ENCODE data around the gene AVPI1. TPM values are rescaled to one million over a fixed set of nuclear protein-coding genes. Genes with fewer than 3 reads are reported as not detected.
A peak's percentile ranks its signal among the peaks of the same experiment; 100 is the strongest.

Gene AVPI1
- total and polyA plus RNA-seq, 12 donors, result 13.1 to 158 (median 25.0) TPM

DNA sequence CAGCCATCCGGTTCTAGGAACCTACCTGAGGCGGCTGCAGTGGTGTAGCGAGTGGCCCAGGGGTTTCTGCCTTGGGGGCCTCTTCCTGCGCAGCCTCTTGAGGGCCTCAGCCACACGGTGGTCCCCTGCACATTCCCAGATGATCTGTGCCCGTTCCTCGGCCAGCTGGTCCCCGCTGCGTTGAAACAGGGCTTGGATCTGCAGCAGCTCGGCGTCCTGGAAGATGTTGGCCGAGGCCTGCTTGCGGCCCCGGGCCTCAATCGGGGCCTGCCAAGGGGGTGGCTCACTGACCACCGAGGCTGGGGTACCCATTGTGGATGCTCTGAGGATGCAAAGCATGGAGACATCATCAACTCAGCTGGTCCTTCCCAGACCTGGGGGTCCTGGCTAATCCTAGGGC lies 7.4 kb downstream of the AVPI1 start:
- 89 to 100% (median 93%) methylated on average over 3 to 16 of the region's 16 CpGs for WGBS, 4 donors
- H3K9me3 ChIP-seq (replicated peaks in 1 of 3), result no peaks in the 10 kb centered on the region
- peaks cover 10 to 21% of the 10 kb centered on the region in 2 donors for H3K4me1 ChIP-seq (replicated peaks in 1 of 2)
- TF ChIP-seq, protein P1, sequence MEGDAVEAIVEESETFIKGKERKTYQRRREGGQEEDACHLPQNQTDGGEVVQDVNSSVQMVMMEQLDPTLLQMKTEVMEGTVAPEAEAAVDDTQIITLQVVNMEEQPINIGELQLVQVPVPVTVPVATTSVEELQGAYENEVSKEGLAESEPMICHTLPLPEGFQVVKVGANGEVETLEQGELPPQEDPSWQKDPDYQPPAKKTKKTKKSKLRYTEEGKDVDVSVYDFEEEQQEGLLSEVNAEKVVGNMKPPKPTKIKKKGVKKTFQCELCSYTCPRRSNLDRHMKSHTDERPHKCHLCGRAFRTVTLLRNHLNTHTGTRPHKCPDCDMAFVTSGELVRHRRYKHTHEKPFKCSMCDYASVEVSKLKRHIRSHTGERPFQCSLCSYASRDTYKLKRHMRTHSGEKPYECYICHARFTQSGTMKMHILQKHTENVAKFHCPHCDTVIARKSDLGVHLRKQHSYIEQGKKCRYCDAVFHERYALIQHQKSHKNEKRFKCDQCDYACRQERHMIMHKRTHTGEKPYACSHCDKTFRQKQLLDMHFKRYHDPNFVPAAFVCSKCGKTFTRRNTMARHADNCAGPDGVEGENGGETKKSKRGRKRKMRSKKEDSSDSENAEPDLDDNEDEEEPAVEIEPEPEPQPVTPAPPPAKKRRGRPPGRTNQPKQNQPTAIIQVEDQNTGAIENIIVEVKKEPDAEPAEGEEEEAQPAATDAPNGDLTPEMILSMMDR (IDR thresholded peaks at IDR 0.05), result no peak
- no peak for TF ChIP-seq POLR2A (IDR thresholded peaks at IDR 0.05)
- H3K27ac ChIP-seq, result no peak overlapping the region
- DNase-seq, result no peak
- no peak overlapping the region for H3K4me3 ChIP-seq
- intact Hi-C loops (cut with DNase I), result no loop called here
- no peaks in the 10 kb centered on the region for H3K27me3 ChIP-seq
- peaks cover 0 to 33% of the 10 kb centered on the region in 2 donors for H3K36me3 ChIP-seq (replicated peaks in 1 of 2)

DNA sequence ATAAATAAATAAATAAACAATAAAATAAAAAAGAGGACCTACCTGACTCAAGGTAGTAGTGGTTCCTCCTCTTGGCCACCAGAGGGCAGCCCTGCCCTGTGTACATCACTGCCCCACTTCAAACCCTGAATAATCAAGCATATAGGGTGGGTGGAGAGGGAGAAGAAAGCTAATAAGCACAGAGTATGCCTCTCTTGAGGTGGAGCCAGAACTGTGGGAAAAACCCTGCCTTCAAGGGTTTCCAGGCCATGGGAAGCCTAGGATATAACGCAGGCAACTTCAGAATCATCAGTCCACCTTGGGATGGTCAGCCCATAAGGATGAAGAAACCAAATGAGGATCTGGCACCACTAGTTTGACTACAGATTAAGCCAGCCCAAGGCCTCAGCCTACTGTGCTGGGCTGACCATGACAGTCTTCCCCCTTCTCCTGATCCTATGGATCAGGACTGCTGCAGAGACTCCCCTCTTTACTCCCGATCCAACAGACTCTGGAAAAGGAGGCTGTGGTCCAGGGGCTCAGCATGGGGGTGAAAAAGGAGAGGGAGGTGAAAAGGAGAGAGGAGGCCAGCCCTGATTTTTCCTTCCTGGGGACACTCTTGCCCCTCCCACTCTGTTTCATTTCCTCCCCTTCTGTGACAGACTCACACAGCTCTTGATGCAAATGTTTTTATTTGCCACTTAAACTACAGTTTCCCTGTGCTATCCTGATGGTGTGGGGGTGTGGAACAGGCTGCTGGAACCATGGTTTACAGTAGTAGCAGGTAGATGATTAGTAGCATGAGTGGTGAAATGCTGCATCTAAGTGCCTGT lies 10.1 kb downstream of the AVPI1 start:
- H3K4me1 ChIP-seq (replicated peaks in 1 of 2), result no peaks in the 10 kb centered on the region
- H3K27me3 ChIP-seq, result no peaks in the 10 kb centered on the region
- intact Hi-C loops (cut with DNase I), result no loop called here
- H3K27ac ChIP-seq, result peak overlapping the region in 1 of 5 donors; percentile 14
- H3K36me3 ChIP-seq (replicated peaks in 1 of 2), result peaks cover 0 to 56% of the 10 kb centered on the region in 2 donors
- peak in 3 of 7 donors; percentile 31 to 53 (median 45) for DNase-seq
- H3K4me3 ChIP-seq, result no peak overlapping the region
- TF ChIP-seq POLR2A (IDR thresholded peaks at IDR 0.05), result no peak
- TF ChIP-seq, protein P1 (IDR thresholded peaks at IDR 0.05), result peak; percentile 76 to 95 (median 88)
- no peaks in the 10 kb centered on the region for H3K9me3 ChIP-seq (replicated peaks in 1 of 3)
- 88 to 94% (median 92%) methylated on average over 2 of the region's 2 CpGs for WGBS, 4 donors

DNA sequence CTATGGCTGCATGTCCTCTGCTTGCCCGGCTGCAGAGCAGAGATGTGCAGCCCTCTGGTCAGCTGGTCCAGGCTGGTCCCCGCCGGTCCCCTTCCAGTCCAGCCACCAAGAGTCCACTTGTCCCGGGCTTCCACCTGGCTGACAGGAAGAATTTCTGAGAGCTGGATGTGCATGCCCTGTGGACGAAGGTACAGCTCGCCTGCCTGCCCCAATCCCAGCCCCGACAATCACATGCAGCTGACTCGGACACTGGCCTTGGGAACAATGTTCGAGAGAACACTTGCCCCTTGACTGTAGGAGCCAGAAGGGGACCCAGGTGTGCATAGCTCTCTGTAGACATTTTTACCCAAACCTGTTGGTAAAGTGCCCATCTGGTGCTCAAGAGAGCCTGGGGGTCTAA lies 11.8 kb downstream of the AVPI1 start:
- Histone ChIP-seq H3K36me3 (replicated peaks in 1 of 2) (peaks cover 0 to 62% of the 10 kb centered on the region in 2 donors), H3K4me3 (no peak overlapping the region), H3K27ac (no peak overlapping the region), H3K9me3 (replicated peaks in 1 of 3) (no peaks in the 10 kb centered on the region), H3K27me3 (no peaks in the 10 kb centered on the region), H3K4me1 (replicated peaks in 1 of 2) (no peaks in the 10 kb centered on the region)
- DNase-seq, result no peak
- TF ChIP-seq, protein P1 (IDR thresholded peaks at IDR 0.05), result no peak
- TF ChIP-seq POLR2A (IDR thresholded peaks at IDR 0.05), result no peak
- intact Hi-C loops (cut with DNase I), result no loop called here
- WGBS, 4 donors, result 59 to 85% (median 77%) methylated on average over 2 to 9 of the region's 9 CpGs

DNA sequence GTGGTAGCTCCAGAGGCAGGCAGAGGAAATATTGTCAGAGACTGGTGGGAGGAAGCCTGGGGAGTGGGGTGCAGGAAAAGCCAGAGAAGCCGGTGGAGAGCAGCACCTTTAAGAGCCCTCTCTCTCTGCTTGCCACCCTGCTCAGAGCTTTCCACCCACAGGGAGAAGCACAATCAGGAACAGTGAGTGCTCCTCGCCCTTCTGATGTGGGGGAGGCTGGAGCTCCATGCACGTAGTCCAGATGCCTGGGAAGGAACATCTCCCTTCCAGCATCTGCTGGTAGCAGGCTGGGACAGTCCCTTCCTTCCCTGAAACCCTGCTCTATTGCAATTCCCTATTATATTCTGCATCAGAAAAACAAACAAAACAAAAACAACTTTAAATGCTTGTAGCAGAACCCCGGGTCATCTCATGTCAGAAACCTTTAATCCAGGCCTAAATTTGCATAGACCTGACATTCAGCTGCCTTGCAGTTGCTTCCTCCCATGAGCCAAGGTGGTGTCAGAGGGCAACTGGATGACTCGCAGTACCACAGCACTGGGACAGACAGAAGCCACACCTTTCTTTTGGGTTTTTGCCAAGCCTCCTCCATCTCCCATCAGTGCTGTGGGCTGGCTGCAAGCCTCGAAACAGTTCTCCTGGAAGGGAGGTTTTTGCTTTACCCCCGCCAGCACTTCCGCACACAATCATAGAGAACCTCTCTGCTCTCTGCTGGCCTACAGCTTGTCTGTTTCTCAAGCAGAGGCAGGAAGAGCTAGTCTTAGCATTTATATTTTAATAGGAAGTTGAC lies 13.1 kb downstream of the AVPI1 start:
- intact Hi-C loops (cut with DNase I), result no loop called here
- no peaks in the 10 kb centered on the region for H3K27me3 ChIP-seq
- peaks cover 0 to 69% of the 10 kb centered on the region in 2 donors for H3K36me3 ChIP-seq (replicated peaks in 1 of 2)
- no peak overlapping the region for H3K27ac ChIP-seq
- WGBS, 4 donors, result 61 to 75% (median 71%) methylated on average over 7 to 8 of the region's 8 CpGs
- H3K4me3 ChIP-seq, result no peak overlapping the region
- DNase-seq, result peak in 2 of 7 donors; percentile 37 to 57
- no peaks in the 10 kb centered on the region for H3K4me1 ChIP-seq (replicated peaks in 1 of 2)
- no peak for TF ChIP-seq POLR2A (IDR thresholded peaks at IDR 0.05)
- TF ChIP-seq, protein P1 (IDR thresholded peaks at IDR 0.05), result no peak
- H3K9me3 ChIP-seq (replicated peaks in 1 of 3), result no peaks in the 10 kb centered on the region
